HG03442 (cell line): ENCODE measurements around the gene KIF23.

Source experiments
- ATAC-seq: cut with Tn5 transposase; IDR thresholded peaks from one replicate; pipeline ENCODE4 v1.9.1; 2021; ENCODE audit warnings: mild to moderate bottlenecking, moderate library complexity; ENCODE audit not compliant: unreplicated experiment

KIF23 gene

GRCh38 chr15:69486481-69487110 lies 72.4 kb downstream of the KIF23 start:
- no peak for ATAC-seq

- ATAC-seq = no peak
Observed at GRCh38 chr15:69489073-69489571, 75.0 kb downstream of the KIF23 start.

- no peak for ATAC-seq
Observed at GRCh38 chr15:69490356-69491037, 76.3 kb downstream of the KIF23 start.

- no peak for ATAC-seq
Observed at GRCh38 chr15:69491038-69491505, 76.9 kb downstream of the KIF23 start.

GRCh38 chr15:69493406-69493805 lies 79.3 kb downstream of the KIF23 start:
- no peak for ATAC-seq

- no peak for ATAC-seq
Observed at GRCh38 chr15:69496001-69496400, 81.9 kb downstream of the KIF23 start.

GRCh38 chr15:69497076-69497475 lies 82.9 kb downstream of the KIF23 start:
- no peak for ATAC-seq

GRCh38 chr15:69497667-69498066 lies 83.5 kb downstream of the KIF23 start:
- ATAC-seq = no peak
